NK-92 treated with Interleukin-12 subunit alpha and Interleukin-12 subunit beta, amount 100 ng/mL, for 24 hours (cell line): Measurements from ENCODE around the gene FICD.
"Not testable (repeated sequence)": the region's sequence is repeated elsewhere in the genome, so short reads cannot be mapped to it uniquely, and the experiment has no call there.

Source experiments
- DNase-seq: peaks from one replicate; lab custom pipeline; 2025; lab: John Stamatoyannopoulos, UW

FICD gene

GRCh38 chr12:108514973-108515814 is at the start of gene FICD:
TSS of gene FICD (plus strand) at chr12:108515277. CDS start at chr12:108516973, 1,696 bp downstream.
- DNase-seq: peak; percentile 98

GRCh38 chr12:108465417-108465816 is 49.7 kb upstream of the FICD start:
- no peak for DNase-seq

- DNase-seq: no peak
Measured at GRCh38 chr12:108468196-108468968, 46.7 kb upstream of the FICD start.

- DNase-seq: no peak
Measured at GRCh38 chr12:108473400-108474055, 41.5 kb upstream of the FICD start.

- DNase-seq: no peak
Measured at GRCh38 chr12:108475396-108475795, 39.7 kb upstream of the FICD start.

- DNase-seq: no peak
Measured at GRCh38 chr12:108477055-108477880, 37.8 kb upstream of the FICD start.

- DNase-seq: no peak
Measured at GRCh38 chr12:108477881-108478259, 37.2 kb upstream of the FICD start.

GRCh38 chr12:108478611-108479206 is 36.4 kb upstream of the FICD start:
- no peak for DNase-seq

- DNase-seq: no peak
Measured at GRCh38 chr12:108479364-108480070, 35.6 kb upstream of the FICD start.

GRCh38 chr12:108482717-108483212 is 32.3 kb upstream of the FICD start:
- no peak for DNase-seq

- DNase-seq: no peak
Measured at GRCh38 chr12:108483213-108484059, 31.6 kb upstream of the FICD start.

- DNase-seq: no peak
Measured at GRCh38 chr12:108484431-108484830, 30.6 kb upstream of the FICD start.

- DNase-seq: no peak
Measured at GRCh38 chr12:108484845-108485244, 30.2 kb upstream of the FICD start.

- DNase-seq: not testable (repeated sequence)
Measured at GRCh38 chr12:108485371-108485770, 29.7 kb upstream of the FICD start.

- not testable (repeated sequence) for DNase-seq
Measured at GRCh38 chr12:108487029-108487428, 28.0 kb upstream of the FICD start.

- no peak for DNase-seq
Measured at GRCh38 chr12:108491256-108491655, 23.8 kb upstream of the FICD start.

GRCh38 chr12:108495054-108495453 is 20.0 kb upstream of the FICD start:
- DNase-seq: no peak

- no peak for DNase-seq
Measured at GRCh38 chr12:108495823-108496579, 19.1 kb upstream of the FICD start.

GRCh38 chr12:108498136-108498535 is 16.9 kb upstream of the FICD start:
- no peak for DNase-seq
